Right hindlimb (tissue), 1 donor: ENCODE results near the gene COA8.

ENCODE experiments used
- DNase-seq: peaks from one replicate; pipeline ENCODE4 v3.0.0-alpha.2; 2018

The COA8 gene

DNA sequence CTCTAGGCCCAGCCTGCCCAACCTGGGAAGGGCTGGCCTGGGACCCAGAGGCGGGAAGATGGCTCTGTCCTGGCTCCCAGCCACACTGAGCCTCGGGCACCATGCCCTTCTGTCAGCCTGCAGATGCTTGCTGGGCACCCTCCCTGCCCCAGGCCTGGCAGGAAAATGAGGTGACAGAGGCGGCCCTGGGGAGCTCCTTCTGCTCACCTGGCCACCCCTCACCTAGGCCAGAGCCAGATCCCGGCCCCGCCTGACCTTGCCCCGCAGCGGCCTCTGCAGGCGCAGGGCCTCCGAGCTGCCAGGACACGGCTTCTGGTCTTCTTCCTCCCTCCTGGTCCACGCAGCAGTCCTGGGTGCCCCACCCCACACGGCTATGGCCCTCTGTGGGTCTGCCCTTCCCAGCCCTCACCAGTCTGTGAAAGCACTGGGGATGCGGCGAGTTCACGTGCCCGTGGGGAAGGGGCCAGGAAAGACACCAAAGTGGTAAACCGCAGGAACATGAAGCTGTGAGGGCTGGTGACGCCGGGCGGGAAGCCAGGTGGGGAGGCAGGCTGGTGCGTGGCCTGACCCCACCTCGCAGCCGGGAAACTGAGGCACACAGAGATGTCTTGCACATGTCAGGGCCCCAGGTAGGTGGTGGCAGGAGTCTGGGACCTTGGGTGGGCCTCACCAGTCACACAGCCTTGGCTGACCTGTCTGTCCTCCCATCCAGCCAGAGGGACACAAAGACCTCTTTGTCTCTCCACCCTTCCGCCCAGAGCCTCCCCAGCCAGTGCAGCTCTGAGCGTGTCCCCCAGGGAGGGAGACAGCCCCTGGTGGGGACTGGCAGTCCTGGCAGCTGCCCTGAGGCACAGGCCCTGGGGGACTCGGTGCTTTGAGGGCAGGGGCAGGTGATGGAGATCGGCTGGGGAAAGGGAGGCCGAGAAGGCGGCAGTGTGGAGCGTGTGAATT is 13.1 kb upstream of the COA8 start:
- DNase-seq, result peak; percentile 35

GRCh38 chr14:103550451-103551337 is 12.1 kb upstream of the COA8 start:
- peak; percentile 40 for DNase-seq

DNA sequence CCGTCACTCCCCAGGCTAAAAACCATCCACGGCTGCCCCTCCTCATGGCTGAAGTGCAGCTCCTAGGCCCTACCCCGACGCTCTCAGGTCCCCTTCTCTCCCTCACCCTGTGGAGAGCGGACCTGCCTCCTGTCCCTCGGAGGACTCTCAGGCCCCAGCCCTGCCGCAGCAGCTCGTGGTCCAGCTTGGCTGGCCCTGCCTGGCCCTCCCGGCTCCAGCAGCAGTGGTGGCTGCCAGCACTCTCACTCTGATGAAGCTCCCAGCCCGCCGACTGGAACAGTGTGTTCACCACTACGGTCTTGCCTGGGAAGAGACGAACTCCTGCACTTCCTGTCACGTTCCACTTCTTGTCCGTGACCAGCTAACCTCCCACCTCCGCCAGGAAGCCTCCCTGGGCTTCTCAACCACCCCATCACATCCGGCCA is 11.4 kb upstream of the COA8 start:
- DNase-seq, result peak; percentile 82

GRCh38 chr14:103552011-103552845 is 10.5 kb upstream of the COA8 start:
- DNase-seq, result peak; percentile 85

DNA sequence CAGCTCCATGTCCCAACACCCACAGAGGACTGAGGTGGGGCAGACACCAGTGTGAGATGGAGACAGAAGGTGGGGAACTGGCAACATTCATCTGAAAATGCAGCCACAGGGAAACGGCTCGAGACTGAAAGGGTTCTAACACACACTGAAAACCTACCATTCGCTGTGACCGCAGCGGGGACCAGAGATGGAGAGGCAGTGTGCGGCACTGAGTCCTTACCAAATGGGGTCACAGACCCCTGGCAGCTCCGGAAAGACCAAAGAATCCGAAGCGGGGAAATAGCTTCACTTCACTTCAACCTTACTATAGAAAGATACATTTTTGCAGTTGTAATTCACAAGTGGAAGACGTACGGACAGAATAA is 9.9 kb upstream of the COA8 start:
- no peak for DNase-seq

DNA sequence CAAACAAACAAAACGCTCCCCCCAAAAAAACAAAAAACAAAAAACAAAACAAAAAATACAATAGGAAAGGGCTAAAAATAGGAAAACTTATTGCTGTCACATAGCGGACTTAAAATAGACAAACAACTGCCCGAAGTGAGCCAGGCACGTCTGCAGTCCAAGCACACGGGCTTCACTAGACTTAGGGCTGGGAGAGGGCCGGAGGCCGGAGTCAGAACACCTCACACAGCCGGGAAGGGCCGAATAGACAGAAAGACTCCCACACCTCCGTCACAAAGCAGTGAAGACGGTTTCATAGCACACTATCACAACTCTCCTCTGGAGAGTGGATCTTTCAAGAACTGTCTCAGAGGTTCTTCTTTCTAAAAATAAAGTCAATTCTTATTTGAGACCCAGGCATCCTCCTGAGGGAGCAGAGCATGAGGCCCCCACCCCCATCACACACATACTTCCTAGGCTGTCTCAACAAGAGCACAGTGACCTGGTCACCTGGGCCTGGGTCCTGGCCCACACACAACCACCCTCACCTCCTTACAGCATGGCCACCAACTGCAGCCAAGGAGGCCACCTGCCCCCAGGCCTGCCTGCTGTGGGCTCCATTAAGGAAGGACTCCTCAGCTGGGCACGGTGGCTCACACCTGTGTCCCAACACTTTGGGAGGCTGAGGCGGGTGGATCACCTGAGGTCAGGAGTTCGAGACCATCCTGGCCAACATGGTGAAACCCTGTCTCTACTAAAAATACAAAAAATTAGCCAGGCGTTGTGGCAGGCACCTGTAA is 7.0 kb upstream of the COA8 start:
- no peak for DNase-seq

- DNase-seq, result no peak
Measured at GRCh38 chr14:103556946-103557758, 5.6 kb upstream of the COA8 start.

- no peak for DNase-seq
Measured at GRCh38 chr14:103558071-103558882, 4.5 kb upstream of the COA8 start.

DNA sequence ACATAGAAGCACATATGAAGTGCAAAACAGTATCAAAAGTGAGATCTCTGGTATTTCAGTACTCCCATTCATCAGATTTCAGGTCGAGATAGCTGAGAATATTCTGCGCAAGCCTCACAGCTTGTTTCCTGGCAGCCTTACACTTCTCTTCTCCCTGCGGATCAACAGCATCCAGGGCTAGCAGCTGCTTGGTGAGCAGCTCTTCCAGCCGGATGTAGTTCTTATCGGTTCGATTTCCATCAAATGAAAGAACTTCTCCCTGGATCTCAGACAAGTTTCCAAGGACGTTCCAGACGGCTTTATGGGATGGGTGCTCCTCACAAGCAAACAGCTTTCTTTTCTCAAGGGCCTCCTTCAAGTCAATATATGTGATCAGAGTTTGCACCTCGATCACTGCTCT is 3.0 kb upstream of the COA8 start:
- no peak for DNase-seq

- no peak for DNase-seq
Measured at GRCh38 chr14:103560691-103561090, 2.1 kb upstream of the COA8 start.

DNA sequence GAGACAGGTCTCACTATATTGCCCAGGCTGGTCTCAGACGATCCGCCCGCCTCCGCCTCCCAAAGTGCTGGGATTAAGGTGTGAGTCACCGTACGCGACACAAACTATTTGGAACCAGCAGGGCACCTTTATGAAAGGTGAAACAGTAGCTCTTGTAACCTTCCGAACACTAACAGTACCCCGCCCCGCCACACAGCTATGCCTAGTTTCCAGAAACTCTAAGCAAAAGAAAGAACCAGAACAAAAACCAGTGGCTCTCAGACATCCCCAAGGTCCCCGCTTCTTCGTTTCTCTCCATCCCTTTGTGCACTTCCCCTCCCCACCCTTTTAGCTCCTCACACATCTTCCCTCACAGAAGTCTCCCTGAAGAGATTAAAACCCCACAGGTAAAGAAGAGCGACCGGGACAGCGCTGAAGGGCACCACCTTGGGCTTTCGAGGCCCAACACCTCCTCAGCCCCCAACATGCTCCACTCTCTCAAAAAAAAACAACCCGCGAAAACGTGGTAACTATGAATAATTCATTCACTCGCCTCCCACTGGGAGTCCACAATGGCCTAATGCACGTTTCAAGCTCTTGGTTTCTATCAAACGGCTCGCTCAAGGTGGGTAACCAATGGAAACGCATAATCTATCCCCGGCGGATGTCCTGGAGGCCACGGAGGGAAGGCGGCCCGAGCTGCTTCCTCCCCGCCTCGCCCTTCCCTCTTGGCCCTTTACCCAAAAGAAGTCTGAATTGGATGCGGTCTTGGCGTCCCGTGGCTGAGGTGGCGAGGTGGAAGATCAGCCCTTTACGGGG is 1.2 kb upstream of the COA8 start:
- DNase-seq, result peak; percentile 69

GRCh38 chr14:103562179-103562428 is 656 bp upstream of the COA8 start:
- peak; percentile 71 for DNase-seq

GRCh38 chr14:103563226-103563620 is 463 bp downstream of the COA8 start:
- no peak for DNase-seq

DNA sequence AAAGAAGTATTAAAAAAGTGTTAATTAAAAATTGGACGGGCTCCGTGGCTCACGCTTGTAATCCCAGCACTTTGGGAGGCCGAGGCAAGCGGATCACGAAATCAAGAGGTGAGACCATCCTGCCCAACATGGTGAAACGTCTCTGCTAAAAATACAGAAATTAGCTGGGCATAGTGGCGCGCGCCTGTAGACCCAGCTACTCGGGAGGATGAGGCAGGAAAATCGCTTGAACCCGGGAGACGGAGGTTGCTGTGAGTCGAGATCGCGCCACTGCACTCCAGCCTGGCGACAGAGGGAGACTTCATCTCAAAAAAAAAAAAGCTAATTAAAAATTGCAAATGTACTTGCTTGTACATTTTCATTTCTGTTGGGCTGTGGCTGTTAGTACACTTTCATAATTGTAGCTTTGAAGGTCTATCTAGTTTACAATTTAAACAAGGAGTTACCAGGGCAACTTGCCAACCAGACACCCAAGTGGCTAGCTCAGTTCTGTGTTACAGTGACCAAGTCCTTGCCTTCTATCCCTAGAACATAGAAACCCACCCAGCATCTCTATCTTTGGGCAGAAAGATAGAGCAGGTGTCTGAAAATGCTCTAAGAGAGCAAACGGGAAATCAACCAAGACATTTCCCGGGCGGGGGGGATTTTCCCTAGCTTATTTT is 1.2 kb downstream of the COA8 start:
- no peak for DNase-seq

DNA sequence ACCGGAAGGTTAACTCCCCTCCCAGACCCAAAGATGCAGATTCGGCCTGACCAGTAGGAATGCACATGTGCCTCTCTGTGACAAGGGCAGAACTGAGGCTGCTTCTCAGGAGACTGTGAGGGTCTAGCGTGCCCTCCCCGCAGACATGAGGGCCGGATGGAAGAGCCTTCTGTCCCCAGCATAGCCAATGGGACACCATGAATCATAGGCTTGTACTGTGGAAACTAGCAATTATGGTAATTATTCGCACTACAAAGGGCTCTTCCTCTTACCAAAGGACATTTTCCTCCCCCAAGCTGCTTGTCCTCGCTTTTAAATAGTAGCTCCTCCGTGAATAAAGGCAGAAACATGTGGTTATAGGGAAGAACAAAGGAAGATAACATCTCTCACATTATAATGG is 6.2 kb downstream of the COA8 start:
- DNase-seq, result no peak

DNA sequence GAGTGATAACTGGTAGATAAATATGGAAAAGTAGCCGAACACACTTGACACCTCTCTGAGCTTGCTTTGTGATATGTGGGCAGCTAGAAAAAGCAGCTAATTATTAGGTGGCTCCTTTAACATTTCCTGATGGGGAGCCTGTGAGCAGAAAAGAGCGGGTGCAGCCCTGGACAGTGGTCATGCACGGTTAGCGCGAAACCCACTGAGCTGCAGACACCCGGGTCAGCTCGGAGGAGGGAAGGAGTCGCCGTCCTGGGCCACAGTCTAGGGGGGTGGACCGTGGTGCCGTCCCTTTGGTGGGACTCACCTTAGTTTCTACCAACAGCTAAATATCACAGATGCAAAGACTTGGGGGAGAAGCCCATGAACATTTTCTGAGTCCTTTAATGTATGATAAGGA is 6.6 kb downstream of the COA8 start:
- DNase-seq, result no peak

DNA sequence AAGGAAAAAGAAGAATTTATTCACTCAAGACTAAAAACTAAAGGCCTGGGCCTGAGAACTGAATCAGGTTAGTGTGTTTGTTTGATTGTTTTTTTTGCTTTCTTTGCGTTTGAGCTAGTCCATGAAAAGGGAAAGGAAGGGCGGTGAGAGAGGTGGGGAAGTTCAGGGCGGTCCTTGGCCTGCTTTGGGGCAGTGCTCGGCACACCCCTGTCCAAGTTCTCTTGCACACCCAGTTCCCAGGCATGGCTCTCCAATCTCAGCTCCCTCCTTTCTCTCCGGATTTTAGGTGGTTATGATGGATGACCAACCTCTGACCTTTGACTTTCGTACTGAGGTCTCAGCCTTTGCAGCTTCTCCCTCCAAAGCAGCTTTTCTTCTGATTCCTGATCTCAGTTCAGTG is 11.3 kb downstream of the COA8 start:
- no peak for DNase-seq

DNA sequence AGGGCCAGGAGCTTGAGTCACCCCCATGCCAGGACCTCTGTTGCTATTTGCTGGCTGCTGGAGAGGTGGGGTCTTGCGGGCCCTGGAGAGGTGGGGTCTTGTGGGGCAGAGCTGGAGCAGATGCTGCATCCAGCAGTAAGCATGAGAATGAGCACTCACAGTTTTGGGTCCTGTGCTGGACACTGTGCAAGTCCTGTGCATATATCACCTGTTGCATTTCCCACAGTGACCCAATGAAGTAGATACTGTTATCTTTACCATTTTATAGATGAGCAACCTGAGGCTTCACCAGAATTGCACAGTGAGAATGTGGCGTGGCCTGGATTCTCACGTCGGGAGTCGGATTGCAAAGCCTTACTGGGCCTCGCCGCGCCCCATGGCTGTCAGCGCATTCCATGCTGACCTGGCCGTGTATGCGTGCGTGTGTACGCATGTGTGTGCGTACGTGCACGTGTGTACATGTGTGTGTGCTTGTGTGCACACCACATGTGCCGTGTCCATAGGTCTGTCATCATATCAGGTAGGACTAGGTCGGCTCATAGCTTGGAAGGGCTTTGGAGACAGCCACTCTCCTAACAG is 12.0 kb downstream of the COA8 start:
- DNase-seq, result no peak
